Naive thymus-derived CD8-positive, alpha-beta T cell (primary cell): ENCODE data around the gene MINPP1. TPM values are rescaled to one million over a fixed set of nuclear protein-coding genes. Genes with fewer than 3 reads are reported as not detected.
"Not testable (repeated sequence)": the region's sequence is repeated elsewhere in the genome, so short reads cannot be mapped to it uniquely, and the experiment has no call there.

ENCODE experiments used
- ATAC-seq, 2 donors: fragments of 150-1000 bp; cut with Tn5 transposase in 1 of 2; sonication (Bioruptor Pico), chemical (Tn5 transposase) in 1 of 2; 1 replicate in 1 of 2; 2 replicates in 1 of 2; pipeline ENCODE4 v1.10.0; 2021; ENCODE audit warnings: mild to moderate bottlenecking in 2 of 2, moderate library complexity in 2 of 2
- POLR2A ChIA-PET: fragments of 350-600 bp; sonication (Branson Sonifier 250); formaldehyde crosslinking; loops from one replicate; lab custom pipeline; 2021; ENCODE audit warnings: antibody characterized with exemption; lab: Charles Lee
- DNase-seq, 10 donors: peaks; one replicate each; pipeline versions ENCODE4 v3.0.0 to v3.0.0-alpha.2; 2020 to 2022
- H3K27ac Mint-ChIP-seq, 10 donors: one replicate each; pipeline ENCODE4 v1.8.0; 2020 to 2022; ENCODE audit warnings: mild to moderate bottlenecking in 10 of 10, mixed read lengths in 10 of 10, moderate library complexity in 4 of 10, inconsistent platforms in 1 of 10
- H3K27me3 Mint-ChIP-seq, 5 donors: one replicate each; pipeline ENCODE4 v1.8.0; 2021 to 2022; ENCODE audit warnings: mixed read lengths in 5 of 5
- H3K36me3 Mint-ChIP-seq, 3 donors: one replicate each; pipeline ENCODE4 v1.8.0; 2020 to 2022; ENCODE audit warnings: mixed read lengths in 3 of 3, mild to moderate bottlenecking in 2 of 3, inconsistent platforms in 1 of 3
- H3K4me1 Mint-ChIP-seq, 4 donors: one replicate each; pipeline ENCODE4 v1.8.0; 2021 to 2022; ENCODE audit warnings: mixed read lengths in 4 of 4
- H3K4me3 Mint-ChIP-seq, 10 donors: one replicate each; pipeline ENCODE4 v1.8.0; 2020 to 2022; ENCODE audit warnings: mild to moderate bottlenecking in 10 of 10, mixed read lengths in 10 of 10, moderate library complexity in 6 of 10, inconsistent platforms in 1 of 10
- H3K9me3 Mint-ChIP-seq, 9 donors: one replicate each; pipeline ENCODE4 v1.8.0; 2020 to 2022; ENCODE audit warnings: mixed read lengths in 9 of 9, mild to moderate bottlenecking in 3 of 9, inconsistent platforms in 1 of 9, moderate library complexity in 1 of 9
- polyA plus RNA-seq, 3 donors: library from polyadenylated mRNA; unstranded; fragments of 300-500 nt; fragmentation: Illumina TruSeq; gene quantifications; one replicate each; pipeline ENCODE4 v1.2.3, GENCODE V29; 2021
- total RNA-seq, 8 experiments: library from RNA in 2 of 8; stranded (reverse) in 2 of 8; gene quantifications; one replicate each; pipeline ENCODE4 v1.2.3 and lab custom pipeline; 2021 to 2026

MINPP1 gene
- total RNA-seq (1 to 10 TPM; 7.7 to 8.4 TPM), polyA plus RNA-seq (1 to 10 TPM; 5.0 to 6.6 (median 6.0) TPM), total RNA-seq (lab: John Stamatoyannopoulos, UW) (0.98 to 13.4 (median 12.5) reads per million in 6 experiments)

GRCh38 chr10:87504640-87505365, at the start of gene MINPP1:
Gene MINPP1 (plus strand): TSS chr10:87504893. CDS start chr10:87504916, 23 bp downstream.
- Mint-ChIP-seq H3K4me3 (peak within 1 kb of the TSS; percentile 85 to 94 (median 90)), H3K27me3 (peaks cover 0 to 5% (median 2%) of the 10 kb centered on the region in 5 donors), H3K27ac (peak within 1 kb of the TSS; percentile 32 to 89 (median 76)), H3K9me3 (no peaks in the 10 kb centered on the region), H3K36me3 (peaks cover 0 to 20% (median 6%) of the 10 kb centered on the region in 3 donors), H3K4me1 (peaks cover 12 to 40% (median 27%) of the 10 kb centered on the region in 4 donors)
- DNase-seq, result peak; percentile 36 to 71 (median 54)
- peak; percentile 77 to 88 for ATAC-seq
- POLR2A ChIA-PET, result interaction anchor here (0.8 kb wide), 1 partner anchor 313 kb away, joined by 3 read pairs; the partner anchor contains the start of gene ATAD1

GRCh38 chr10:87456586-87457220, 48.0 kb upstream of the MINPP1 start:
- H3K4me3 Mint-ChIP-seq, H3K9me3 Mint-ChIP-seq, H3K36me3 Mint-ChIP-seq, POLR2A ChIA-PET, ATAC-seq, H3K27ac Mint-ChIP-seq, H3K4me1 Mint-ChIP-seq, DNase-seq, H3K27me3 Mint-ChIP-seq: not testable (repeated sequence)

GRCh38 chr10:87461751-87462150, 42.9 kb upstream of the MINPP1 start:
- ATAC-seq, POLR2A ChIA-PET, H3K4me1 Mint-ChIP-seq, H3K36me3 Mint-ChIP-seq, H3K9me3 Mint-ChIP-seq, DNase-seq, H3K27ac Mint-ChIP-seq, H3K4me3 Mint-ChIP-seq, H3K27me3 Mint-ChIP-seq: not testable (repeated sequence)

GRCh38 chr10:87466849-87467248, 37.8 kb upstream of the MINPP1 start:
- H3K9me3 Mint-ChIP-seq, DNase-seq, H3K4me3 Mint-ChIP-seq, POLR2A ChIA-PET, H3K27me3 Mint-ChIP-seq, H3K27ac Mint-ChIP-seq, ATAC-seq, H3K36me3 Mint-ChIP-seq, H3K4me1 Mint-ChIP-seq: not testable (repeated sequence)

GRCh38 chr10:87488733-87489132, 16.0 kb upstream of the MINPP1 start:
- H3K4me1 Mint-ChIP-seq, H3K4me3 Mint-ChIP-seq, ATAC-seq, DNase-seq, H3K27me3 Mint-ChIP-seq, H3K36me3 Mint-ChIP-seq, POLR2A ChIA-PET, H3K9me3 Mint-ChIP-seq, H3K27ac Mint-ChIP-seq: not testable (repeated sequence)

- H3K9me3 Mint-ChIP-seq, H3K4me3 Mint-ChIP-seq, H3K36me3 Mint-ChIP-seq, ATAC-seq, H3K27ac Mint-ChIP-seq, DNase-seq, POLR2A ChIA-PET, H3K4me1 Mint-ChIP-seq, H3K27me3 Mint-ChIP-seq: not testable (repeated sequence)
These were observed 14.4 kb upstream of the MINPP1 start for GRCh38 chr10:87490285-87490684.

GRCh38 chr10:87492450-87492849, 12.2 kb upstream of the MINPP1 start:
- ATAC-seq, DNase-seq, H3K27ac Mint-ChIP-seq, H3K4me1 Mint-ChIP-seq, H3K4me3 Mint-ChIP-seq, H3K9me3 Mint-ChIP-seq, POLR2A ChIA-PET, H3K36me3 Mint-ChIP-seq: not testable (repeated sequence)
- peaks cover 6 to 13% (median 10%) of the 10 kb centered on the region in 5 donors for H3K27me3 Mint-ChIP-seq

GRCh38 chr10:87495446-87495845, 9.2 kb upstream of the MINPP1 start:
- H3K27ac Mint-ChIP-seq, H3K36me3 Mint-ChIP-seq, POLR2A ChIA-PET, H3K9me3 Mint-ChIP-seq, ATAC-seq, DNase-seq, H3K4me3 Mint-ChIP-seq, H3K4me1 Mint-ChIP-seq: not testable (repeated sequence)
- H3K27me3 Mint-ChIP-seq, result peaks cover 6 to 14% (median 11%) of the 10 kb centered on the region in 5 donors

- DNase-seq, H3K27ac Mint-ChIP-seq, POLR2A ChIA-PET, H3K4me3 Mint-ChIP-seq, H3K4me1 Mint-ChIP-seq, H3K36me3 Mint-ChIP-seq, H3K9me3 Mint-ChIP-seq, ATAC-seq: not testable (repeated sequence)
- peaks cover 8 to 16% (median 15%) of the 10 kb centered on the region in 5 donors for H3K27me3 Mint-ChIP-seq
These were observed 7.3 kb upstream of the MINPP1 start for GRCh38 chr10:87497386-87497785.

GRCh38 chr10:87498106-87498789, 6.4 kb upstream of the MINPP1 start:
- H3K36me3 Mint-ChIP-seq, POLR2A ChIA-PET, ATAC-seq: not testable (repeated sequence)

GRCh38 chr10:87500646-87501048, 4.0 kb upstream of the MINPP1 start:
- H3K27me3 Mint-ChIP-seq, result peaks cover 7 to 16% (median 14%) of the 10 kb centered on the region in 5 donors
- no peak for ATAC-seq

More at GRCh38 chr10:87498106-87498789, 6.4 kb upstream of the MINPP1 start:
- H3K27me3 Mint-ChIP-seq, result peaks cover 7 to 16% (median 15%) of the 10 kb centered on the region in 5 donors
- H3K4me3 Mint-ChIP-seq, H3K9me3 Mint-ChIP-seq, H3K27ac Mint-ChIP-seq, H3K4me1 Mint-ChIP-seq, DNase-seq: not testable (repeated sequence)

GRCh38 chr10:87503401-87503800, 1.3 kb upstream of the MINPP1 start:
- peaks cover 11 to 31% (median 24%) of the 10 kb centered on the region in 4 donors for H3K4me1 Mint-ChIP-seq
- no peak for ATAC-seq
- H3K9me3 Mint-ChIP-seq, result no peaks in the 10 kb centered on the region
- POLR2A ChIA-PET, result no interaction called here
- peaks cover 0 to 6% (median 0%) of the 10 kb centered on the region in 3 donors for H3K36me3 Mint-ChIP-seq
- H3K27me3 Mint-ChIP-seq, result peaks cover 0 to 5% (median 4%) of the 10 kb centered on the region in 5 donors
- H3K27ac Mint-ChIP-seq, result peak overlapping the region in 2 of 10 donors; percentile 33 to 45
- H3K4me3 Mint-ChIP-seq, result peak overlapping the region in 8 of 10 donors; percentile 8 to 94 (median 76)
- no peak for DNase-seq

More at GRCh38 chr10:87500646-87501048, 4.0 kb upstream of the MINPP1 start:
- Mint-ChIP-seq H3K27ac (no peak overlapping the region), H3K4me3 (no peak overlapping the region), H3K4me1 (peaks cover 2 to 11% (median 6%) of the 10 kb centered on the region in 4 donors), H3K9me3 (no peaks in the 10 kb centered on the region), H3K36me3 (no peaks in the 10 kb centered on the region)
- no peak for DNase-seq
- POLR2A ChIA-PET, result no interaction called here
